ENCODE results near the gene RNASEH1. TPM values are rescaled to one million over a fixed set of nuclear protein-coding genes. Genes with fewer than 3 reads are reported as not detected.
A peak's percentile ranks its signal among the peaks of the same experiment; 100 is the strongest.

Gene RNASEH1
- total RNA-seq, 1 donor from 2014 or later = 22.5 TPM

- H3K9me3 Mint-ChIP-seq = no peaks in the 10 kb centered on the region
- peak within 1 kb of the TSS; percentile 47 for H3K4me3 Mint-ChIP-seq
- H3K36me3 Mint-ChIP-seq = peaks cover 12% of the 10 kb centered on the region
- no peak for TF ChIP-seq CTCF (IDR thresholded peaks at IDR 0.05; ENCODE audit: unreplicated experiment)
- peaks cover 15% of the 10 kb centered on the region for H3K4me1 Mint-ChIP-seq
- peaks cover 2% of the 10 kb centered on the region for H3K27me3 Mint-ChIP-seq (ENCODE audit: low read depth)
- H3K27ac Mint-ChIP-seq = peak within 1 kb of the TSS; percentile 78
- peak in 1 of 2 experiments; percentile 50 for DNase-seq (ENCODE audit: low spot score in 2 of 2, unreplicated experiment in 2 of 2)
Measured at GRCh38 chr2:3594493-3595281, 36.6 kb upstream of the RNASEH1 start, which contains the start of gene COLEC11. Gene COLEC11, plus strand, starts transcription at chr2:3595112. Its CDS starts 9,229 bp downstream, at chr2:3604341.

- H3K27me3 Mint-ChIP-seq (ENCODE audit: low read depth) = no peaks in the 10 kb centered on the region
- no peaks in the 10 kb centered on the region for H3K9me3 Mint-ChIP-seq
- H3K4me1 Mint-ChIP-seq = no peaks in the 10 kb centered on the region
- DNase-seq (ENCODE audit: low spot score in 2 of 2, unreplicated experiment in 2 of 2) = no peak
- no peak for TF ChIP-seq CTCF (IDR thresholded peaks at IDR 0.05; ENCODE audit: unreplicated experiment)
- H3K27ac Mint-ChIP-seq = no peak overlapping the region
- H3K4me3 Mint-ChIP-seq = no peak overlapping the region
- peaks cover 27% of the 10 kb centered on the region for H3K36me3 Mint-ChIP-seq
Measured at GRCh38 chr2:3589086-3589485, 31.0 kb upstream of the RNASEH1 start.

GRCh38 chr2:3588084-3588483 is 30.0 kb upstream of the RNASEH1 start:
- no peak overlapping the region for H3K27ac Mint-ChIP-seq
- no peak for TF ChIP-seq CTCF (IDR thresholded peaks at IDR 0.05; ENCODE audit: unreplicated experiment)
- H3K9me3 Mint-ChIP-seq = no peaks in the 10 kb centered on the region
- H3K4me3 Mint-ChIP-seq = no peak overlapping the region
- DNase-seq (ENCODE audit: low spot score in 2 of 2, unreplicated experiment in 2 of 2) = no peak
- H3K4me1 Mint-ChIP-seq = no peaks in the 10 kb centered on the region
- H3K36me3 Mint-ChIP-seq = peaks cover 23% of the 10 kb centered on the region
- no peaks in the 10 kb centered on the region for H3K27me3 Mint-ChIP-seq (ENCODE audit: low read depth)

- DNase-seq (ENCODE audit: low spot score in 2 of 2, unreplicated experiment in 2 of 2) = no peak
- Mint-ChIP-seq H3K27ac (peak overlapping the region; percentile 34), H3K4me3 (no peak overlapping the region), H3K9me3 (no peaks in the 10 kb centered on the region), H3K36me3 (peaks cover 18% of the 10 kb centered on the region), H3K27me3 (ENCODE audit: low read depth) (no peaks in the 10 kb centered on the region), H3K4me1 (no peaks in the 10 kb centered on the region)
- TF ChIP-seq CTCF (IDR thresholded peaks at IDR 0.05; ENCODE audit: unreplicated experiment) = no peak
Measured at GRCh38 chr2:3587432-3587831, 29.3 kb upstream of the RNASEH1 start.

GRCh38 chr2:3587021-3587420 is 28.9 kb upstream of the RNASEH1 start:
- Mint-ChIP-seq H3K4me1 (no peaks in the 10 kb centered on the region), H3K27ac (peak overlapping the region; percentile 34), H3K4me3 (no peak overlapping the region), H3K36me3 (peaks cover 18% of the 10 kb centered on the region), H3K9me3 (no peaks in the 10 kb centered on the region), H3K27me3 (ENCODE audit: low read depth) (no peaks in the 10 kb centered on the region)
- TF ChIP-seq CTCF (IDR thresholded peaks at IDR 0.05; ENCODE audit: unreplicated experiment) = no peak
- DNase-seq (ENCODE audit: low spot score in 2 of 2, unreplicated experiment in 2 of 2) = no peak

Measured in mesothelial cell of epicardium (in vitro differentiated cells).